Ishikawa (cell line): ENCODE data around the gene SRPX.

Experiments
- EP300 ChIP-seq: IDR thresholded peaks from 2 replicates; pipeline ENCODE4 v1.6.1; 2012; ENCODE audit warnings: borderline replicate concordance
- NFIC ChIP-seq: IDR thresholded peaks from 2 replicates; pipeline ENCODE4 v1.6.1; 2012
- TCF12 ChIP-seq: IDR thresholded peaks from 2 replicates; pipeline ENCODE4 v1.6.1; 2012; ENCODE audit warnings: low read depth
- ZBTB7A ChIP-seq: IDR thresholded peaks from 2 replicates; pipeline ENCODE4 v1.6.1; 2012; ENCODE audit warnings: low read depth
- TF ChIP-seq, protein P1 (sequence below): IDR thresholded peaks from 2 replicates; pipeline ENCODE4 v1.6.1; 2012; ENCODE audit warnings: low read depth, mild to moderate bottlenecking

DNA sequence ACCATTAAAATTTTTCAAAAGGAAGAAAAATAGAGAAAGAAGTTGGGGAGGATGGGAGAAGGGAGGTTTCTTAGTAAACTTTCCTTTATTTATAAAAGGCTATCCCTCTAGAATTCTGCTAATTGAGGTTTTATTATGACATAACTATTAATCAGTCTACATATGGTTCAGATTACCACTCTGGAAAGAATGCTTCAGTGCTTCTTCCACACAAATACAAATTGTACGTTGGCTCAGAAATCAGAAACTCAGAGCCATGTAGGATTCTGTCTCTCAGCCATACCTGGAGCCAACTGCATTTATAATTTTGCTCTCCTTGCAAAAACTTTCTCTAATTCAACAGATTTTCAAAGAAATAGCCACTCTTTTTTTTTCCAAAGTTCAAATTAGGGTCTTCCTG is 37.1 kb downstream of the SRPX start:
- TF ChIP-seq, protein P1, sequence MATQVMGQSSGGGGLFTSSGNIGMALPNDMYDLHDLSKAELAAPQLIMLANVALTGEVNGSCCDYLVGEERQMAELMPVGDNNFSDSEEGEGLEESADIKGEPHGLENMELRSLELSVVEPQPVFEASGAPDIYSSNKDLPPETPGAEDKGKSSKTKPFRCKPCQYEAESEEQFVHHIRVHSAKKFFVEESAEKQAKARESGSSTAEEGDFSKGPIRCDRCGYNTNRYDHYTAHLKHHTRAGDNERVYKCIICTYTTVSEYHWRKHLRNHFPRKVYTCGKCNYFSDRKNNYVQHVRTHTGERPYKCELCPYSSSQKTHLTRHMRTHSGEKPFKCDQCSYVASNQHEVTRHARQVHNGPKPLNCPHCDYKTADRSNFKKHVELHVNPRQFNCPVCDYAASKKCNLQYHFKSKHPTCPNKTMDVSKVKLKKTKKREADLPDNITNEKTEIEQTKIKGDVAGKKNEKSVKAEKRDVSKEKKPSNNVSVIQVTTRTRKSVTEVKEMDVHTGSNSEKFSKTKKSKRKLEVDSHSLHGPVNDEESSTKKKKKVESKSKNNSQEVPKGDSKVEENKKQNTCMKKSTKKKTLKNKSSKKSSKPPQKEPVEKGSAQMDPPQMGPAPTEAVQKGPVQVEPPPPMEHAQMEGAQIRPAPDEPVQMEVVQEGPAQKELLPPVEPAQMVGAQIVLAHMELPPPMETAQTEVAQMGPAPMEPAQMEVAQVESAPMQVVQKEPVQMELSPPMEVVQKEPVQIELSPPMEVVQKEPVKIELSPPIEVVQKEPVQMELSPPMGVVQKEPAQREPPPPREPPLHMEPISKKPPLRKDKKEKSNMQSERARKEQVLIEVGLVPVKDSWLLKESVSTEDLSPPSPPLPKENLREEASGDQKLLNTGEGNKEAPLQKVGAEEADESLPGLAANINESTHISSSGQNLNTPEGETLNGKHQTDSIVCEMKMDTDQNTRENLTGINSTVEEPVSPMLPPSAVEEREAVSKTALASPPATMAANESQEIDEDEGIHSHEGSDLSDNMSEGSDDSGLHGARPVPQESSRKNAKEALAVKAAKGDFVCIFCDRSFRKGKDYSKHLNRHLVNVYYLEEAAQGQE, result no peak
- no peak for TF ChIP-seq EP300
- no peak for TF ChIP-seq TCF12
- TF ChIP-seq NFIC, result no peak
- TF ChIP-seq ZBTB7A, result no peak
